Activated CD4-positive, alpha-beta T cell treated with anti-CD3 and anti-CD28 coated beads, Interleukin-2, amount 10 ng/mL, durations not matched to agents 24 days and 14 days (primary cell): ENCODE measurements around the gene NFASC. TPM values are rescaled to one million over a fixed set of nuclear protein-coding genes. Genes with fewer than 3 reads are reported as not detected.

Source experiments
- DNase-seq: peaks from one replicate; pipeline ENCODE4 v3.0.0; 2022
- H3K27ac Mint-ChIP-seq: one replicate; pipeline ENCODE4 v1.8.0; 2022; ENCODE audit warnings: mild to moderate bottlenecking, mixed read lengths
- H3K27me3 Mint-ChIP-seq: one replicate; pipeline ENCODE4 v1.8.0; 2022; ENCODE audit warnings: mixed read lengths
- H3K36me3 Mint-ChIP-seq: one replicate; pipeline ENCODE4 v1.8.0; 2022; ENCODE audit warnings: low read depth, mild to moderate bottlenecking, mixed read lengths
- H3K4me1 Mint-ChIP-seq: one replicate; pipeline ENCODE4 v1.8.0; 2021; ENCODE audit warnings: mixed read lengths
- H3K4me3 Mint-ChIP-seq: one replicate; pipeline ENCODE4 v1.8.0; 2022; ENCODE audit warnings: mild to moderate bottlenecking, moderate library complexity, mixed read lengths
- H3K9me3 Mint-ChIP-seq: one replicate; pipeline ENCODE4 v1.8.0; 2021; ENCODE audit warnings: mixed read lengths
- intact Hi-C: fragments of 100-400 bp; cut with micrococcal nuclease; formaldehyde crosslinking; loops from one replicate; pipeline ENCODE4 v1.15.1; 2023
- total RNA-seq: library from RNA; stranded (reverse); gene quantifications from 2 replicates; pipeline ENCODE4 v1.2.3, GENCODE V29; 2022

The NFASC gene
- total RNA-seq, 1 donor from 2014 or later: 0.21 TPM

DNA sequence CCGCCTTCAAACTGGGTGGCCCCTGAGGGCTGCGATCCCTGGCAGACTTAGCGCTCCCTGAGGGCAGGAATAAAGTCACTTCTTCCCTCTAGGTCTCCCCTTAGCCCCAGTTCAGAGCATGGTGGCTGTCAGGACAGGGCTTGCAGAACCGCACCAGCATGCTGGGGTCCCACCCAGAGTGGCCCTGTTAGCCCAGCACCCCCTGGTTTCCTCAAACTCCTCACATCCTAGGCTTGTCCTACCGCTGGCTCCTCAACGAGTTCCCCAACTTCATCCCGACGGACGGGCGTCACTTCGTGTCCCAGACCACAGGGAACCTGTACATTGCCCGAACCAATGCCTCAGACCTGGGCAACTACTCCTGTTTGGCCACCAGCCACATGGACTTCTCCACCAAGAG, 188.2 kb downstream of the NFASC start:
- H3K4me1 Mint-ChIP-seq: no peaks in the 10 kb centered on the region
- no peak overlapping the region for H3K27ac Mint-ChIP-seq
- H3K9me3 Mint-ChIP-seq: no peaks in the 10 kb centered on the region
- H3K36me3 Mint-ChIP-seq: no peaks in the 10 kb centered on the region
- no peak for DNase-seq
- peaks cover 1% of the 10 kb centered on the region for H3K27me3 Mint-ChIP-seq
- no peak overlapping the region for H3K4me3 Mint-ChIP-seq
- intact Hi-C loops: no loop called here

DNA sequence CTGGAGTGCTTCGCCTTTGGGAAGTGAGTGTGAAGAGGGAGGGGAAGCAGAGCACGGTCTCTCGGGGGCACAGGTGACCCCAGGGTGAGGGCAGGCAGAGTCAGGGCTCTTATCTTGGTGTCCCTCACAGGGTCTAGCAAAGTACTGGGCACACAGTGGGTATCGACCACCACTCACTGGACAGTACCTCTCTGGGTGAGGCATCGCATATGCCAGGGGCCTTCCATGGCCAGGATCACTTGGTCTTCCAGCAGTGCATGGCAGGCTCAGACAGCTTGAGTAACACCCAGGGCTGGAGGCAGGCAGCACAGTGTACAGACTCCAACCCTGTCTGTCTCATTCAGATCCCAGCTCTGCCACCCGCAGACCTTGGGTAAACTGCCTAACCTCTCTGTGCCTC, 189.0 kb downstream of the NFASC start:
- no peak overlapping the region for H3K4me3 Mint-ChIP-seq
- H3K4me1 Mint-ChIP-seq: no peaks in the 10 kb centered on the region
- H3K27me3 Mint-ChIP-seq: peaks cover 1% of the 10 kb centered on the region
- H3K9me3 Mint-ChIP-seq: no peaks in the 10 kb centered on the region
- H3K27ac Mint-ChIP-seq: no peak overlapping the region
- DNase-seq: no peak
- no peaks in the 10 kb centered on the region for H3K36me3 Mint-ChIP-seq
- intact Hi-C loops: no loop called here

DNA sequence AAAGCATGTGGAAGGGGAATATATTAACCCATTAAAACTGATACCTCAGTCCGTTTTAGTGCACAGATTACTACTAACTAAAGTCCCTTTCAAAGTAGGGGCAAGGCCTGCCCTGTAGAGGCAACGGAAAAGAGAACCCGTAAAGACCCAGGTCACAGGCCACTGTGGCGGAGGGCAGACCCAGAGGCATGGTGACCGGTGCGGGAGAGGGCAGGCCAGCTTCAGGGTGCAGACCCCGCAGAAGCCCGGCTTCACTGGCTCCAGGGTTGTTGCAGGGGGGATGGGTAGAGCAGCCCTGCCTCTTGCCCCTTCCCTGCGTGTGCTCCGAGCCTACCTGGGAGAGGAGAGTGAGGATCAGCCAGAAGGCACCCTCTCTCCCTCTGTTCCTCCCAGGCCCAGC, 190.1 kb downstream of the NFASC start:
- DNase-seq: no peak
- no peaks in the 10 kb centered on the region for H3K9me3 Mint-ChIP-seq

DNA sequence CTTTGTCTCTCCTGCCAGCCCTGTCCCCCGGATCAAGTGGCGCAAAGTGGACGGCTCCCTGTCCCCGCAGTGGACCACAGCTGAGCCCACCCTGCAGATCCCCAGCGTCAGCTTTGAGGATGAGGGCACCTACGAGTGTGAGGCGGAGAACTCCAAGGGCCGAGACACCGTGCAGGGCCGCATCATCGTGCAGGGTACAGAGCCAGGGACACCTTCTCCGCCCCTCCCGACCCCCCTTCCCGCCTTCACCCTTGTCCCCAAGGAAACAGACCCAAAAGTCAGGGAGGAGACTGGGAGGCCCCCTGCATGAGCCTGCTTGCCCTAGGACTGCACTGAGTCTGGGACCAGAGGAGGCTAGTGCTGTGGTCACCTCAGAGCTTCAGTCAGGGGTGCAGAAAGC, 190.6 kb downstream of the NFASC start:
- peaks cover 1% of the 10 kb centered on the region for H3K27me3 Mint-ChIP-seq
- H3K4me3 Mint-ChIP-seq: no peak overlapping the region
- no peak overlapping the region for H3K27ac Mint-ChIP-seq
- intact Hi-C loops: loop anchor here (1.0 kb wide), 2 partner anchors 72 to 86 kb away; no protein-coding TSS in a partner anchor
- DNase-seq: no peak
- no peaks in the 10 kb centered on the region for H3K4me1 Mint-ChIP-seq
- no peaks in the 10 kb centered on the region for H3K36me3 Mint-ChIP-seq
- H3K9me3 Mint-ChIP-seq: no peaks in the 10 kb centered on the region

More for the DNA sequence above, 190.1 kb downstream of the NFASC start:
- intact Hi-C loops: loop anchor here (1.0 kb wide), 2 partner anchors 71 to 85 kb away; no protein-coding TSS in a partner anchor
- Mint-ChIP-seq H3K4me3 (no peak overlapping the region), H3K27ac (no peak overlapping the region), H3K27me3 (peaks cover 1% of the 10 kb centered on the region), H3K4me1 (no peaks in the 10 kb centered on the region), H3K36me3 (no peaks in the 10 kb centered on the region)

GRCh38 chr1:205061665-205062069, 191.0 kb downstream of the NFASC start:
- no peaks in the 10 kb centered on the region for H3K4me1 Mint-ChIP-seq
- peaks cover 1% of the 10 kb centered on the region for H3K27me3 Mint-ChIP-seq
- DNase-seq: peak; percentile 92
- H3K36me3 Mint-ChIP-seq: no peaks in the 10 kb centered on the region
- no peak overlapping the region for H3K27ac Mint-ChIP-seq
- H3K4me3 Mint-ChIP-seq: no peak overlapping the region
- intact Hi-C loops: loop anchor here (1.0 kb wide), 2 partner anchors 72 to 86 kb away; no protein-coding TSS in a partner anchor
- no peaks in the 10 kb centered on the region for H3K9me3 Mint-ChIP-seq

DNA sequence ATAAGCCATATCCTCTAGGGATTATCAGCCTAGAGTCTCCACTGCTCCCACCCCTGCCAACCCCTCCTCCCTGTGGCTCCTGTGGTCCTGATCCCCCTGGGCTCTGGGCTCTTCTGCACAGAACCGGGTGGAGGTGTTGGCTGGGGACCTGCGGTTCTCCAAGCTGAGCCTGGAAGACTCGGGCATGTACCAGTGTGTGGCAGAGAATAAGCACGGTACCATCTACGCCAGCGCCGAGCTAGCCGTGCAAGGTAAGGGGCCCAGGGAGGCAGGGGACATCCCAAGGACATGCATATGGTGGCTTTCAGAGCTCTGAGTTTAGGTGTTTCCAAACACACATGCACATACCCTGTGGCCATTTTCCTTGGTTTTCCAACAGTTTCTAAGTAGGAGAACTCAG, 191.7 kb downstream of the NFASC start:
- H3K4me3 Mint-ChIP-seq: no peak overlapping the region
- no peaks in the 10 kb centered on the region for H3K9me3 Mint-ChIP-seq
- H3K36me3 Mint-ChIP-seq: no peaks in the 10 kb centered on the region
- H3K27ac Mint-ChIP-seq: no peak overlapping the region
- intact Hi-C loops: no loop called here
- peaks cover 1% of the 10 kb centered on the region for H3K27me3 Mint-ChIP-seq
- H3K4me1 Mint-ChIP-seq: no peaks in the 10 kb centered on the region
- DNase-seq: no peak

DNA sequence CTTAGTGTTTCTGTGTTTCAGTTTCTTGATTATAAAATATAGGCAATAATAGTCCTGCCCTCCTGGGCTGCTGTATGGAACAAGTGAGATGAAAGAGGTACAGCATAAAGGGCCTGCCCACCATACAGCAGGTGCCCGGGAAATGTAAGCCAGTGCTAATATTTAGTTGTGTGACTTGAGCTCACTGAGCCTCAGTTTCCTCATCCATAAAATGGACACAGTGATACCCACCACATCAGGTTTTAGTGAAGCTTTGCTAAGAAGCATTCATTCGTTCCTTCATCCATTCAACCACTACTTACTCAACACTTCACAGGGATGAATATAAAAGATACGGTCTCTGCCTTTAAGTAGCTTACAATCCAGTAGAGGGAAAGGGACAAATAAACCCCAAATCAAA, 192.2 kb downstream of the NFASC start:
- intact Hi-C loops: no loop called here
- Mint-ChIP-seq H3K4me3 (no peak overlapping the region), H3K4me1 (no peaks in the 10 kb centered on the region), H3K27ac (no peak overlapping the region), H3K36me3 (no peaks in the 10 kb centered on the region), H3K9me3 (no peaks in the 10 kb centered on the region), H3K27me3 (peaks cover 1% of the 10 kb centered on the region)
- DNase-seq: no peak

- peaks cover 1% of the 10 kb centered on the region for H3K27me3 Mint-ChIP-seq
- no peak overlapping the region for H3K27ac Mint-ChIP-seq
- intact Hi-C loops: no loop called here
These were observed 193.6 kb downstream of the NFASC start for GRCh38 chr1:205064301-205064700.

GRCh38 chr1:205064741-205065316, 194.2 kb downstream of the NFASC start:
- DNase-seq: no peak
- Mint-ChIP-seq H3K4me1 (no peaks in the 10 kb centered on the region), H3K27me3 (peaks cover 1% of the 10 kb centered on the region), H3K9me3 (no peaks in the 10 kb centered on the region), H3K36me3 (no peaks in the 10 kb centered on the region), H3K27ac (no peak overlapping the region), H3K4me3 (no peak overlapping the region)
- intact Hi-C loops: no loop called here

More at GRCh38 chr1:205064301-205064700, 193.6 kb downstream of the NFASC start:
- no peak overlapping the region for H3K4me3 Mint-ChIP-seq
- no peak for DNase-seq
- H3K4me1 Mint-ChIP-seq: no peaks in the 10 kb centered on the region
- H3K9me3 Mint-ChIP-seq: no peaks in the 10 kb centered on the region
- no peaks in the 10 kb centered on the region for H3K36me3 Mint-ChIP-seq

DNA sequence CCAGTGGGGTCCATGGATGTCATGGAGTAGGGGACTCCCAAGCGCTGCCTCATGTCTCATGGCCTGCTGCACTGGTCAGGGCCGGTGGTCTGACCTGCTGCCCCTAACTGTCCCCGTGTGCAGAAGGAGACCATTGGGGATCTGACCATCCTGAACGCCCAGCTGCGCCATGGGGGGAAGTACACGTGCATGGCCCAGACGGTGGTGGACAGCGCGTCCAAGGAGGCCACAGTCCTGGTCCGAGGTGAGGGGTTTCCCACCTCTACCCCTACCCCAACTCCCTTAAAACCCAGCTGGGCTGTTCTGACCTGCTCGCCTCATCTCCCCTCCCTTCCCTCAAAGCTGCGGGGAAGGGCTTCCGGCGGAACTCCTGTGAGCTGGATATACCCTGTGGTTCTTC, 195.0 kb downstream of the NFASC start:
- H3K27me3 Mint-ChIP-seq: peaks cover 1% of the 10 kb centered on the region
- intact Hi-C loops: no loop called here
- no peak overlapping the region for H3K4me3 Mint-ChIP-seq
- H3K36me3 Mint-ChIP-seq: no peaks in the 10 kb centered on the region
- no peaks in the 10 kb centered on the region for H3K9me3 Mint-ChIP-seq
- DNase-seq: no peak
- H3K4me1 Mint-ChIP-seq: no peaks in the 10 kb centered on the region
- H3K27ac Mint-ChIP-seq: no peak overlapping the region

- H3K9me3 Mint-ChIP-seq: no peaks in the 10 kb centered on the region
- H3K36me3 Mint-ChIP-seq: no peaks in the 10 kb centered on the region
- peaks cover 1% of the 10 kb centered on the region for H3K27me3 Mint-ChIP-seq
- no peaks in the 10 kb centered on the region for H3K4me1 Mint-ChIP-seq
- H3K27ac Mint-ChIP-seq: no peak overlapping the region
- no peak overlapping the region for H3K4me3 Mint-ChIP-seq
- intact Hi-C loops: no loop called here
- DNase-seq: no peak
These were observed 195.6 kb downstream of the NFASC start for GRCh38 chr1:205066141-205066818.

- intact Hi-C loops: no loop called here
- no peak overlapping the region for H3K4me3 Mint-ChIP-seq
- no peak for DNase-seq
- no peak overlapping the region for H3K27ac Mint-ChIP-seq
- H3K9me3 Mint-ChIP-seq: no peaks in the 10 kb centered on the region
- no peaks in the 10 kb centered on the region for H3K4me1 Mint-ChIP-seq
- H3K36me3 Mint-ChIP-seq: no peaks in the 10 kb centered on the region
- peaks cover 1% of the 10 kb centered on the region for H3K27me3 Mint-ChIP-seq
These were observed 196.4 kb downstream of the NFASC start for GRCh38 chr1:205067031-205067430.

GRCh38 chr1:205068001-205068400, 197.3 kb downstream of the NFASC start:
- Mint-ChIP-seq H3K4me1 (no peaks in the 10 kb centered on the region), H3K27ac (no peak overlapping the region), H3K4me3 (no peak overlapping the region), H3K9me3 (no peaks in the 10 kb centered on the region), H3K36me3 (no peaks in the 10 kb centered on the region), H3K27me3 (peaks cover under 1% of the 10 kb centered on the region)
- intact Hi-C loops: no loop called here
- no peak for DNase-seq

DNA sequence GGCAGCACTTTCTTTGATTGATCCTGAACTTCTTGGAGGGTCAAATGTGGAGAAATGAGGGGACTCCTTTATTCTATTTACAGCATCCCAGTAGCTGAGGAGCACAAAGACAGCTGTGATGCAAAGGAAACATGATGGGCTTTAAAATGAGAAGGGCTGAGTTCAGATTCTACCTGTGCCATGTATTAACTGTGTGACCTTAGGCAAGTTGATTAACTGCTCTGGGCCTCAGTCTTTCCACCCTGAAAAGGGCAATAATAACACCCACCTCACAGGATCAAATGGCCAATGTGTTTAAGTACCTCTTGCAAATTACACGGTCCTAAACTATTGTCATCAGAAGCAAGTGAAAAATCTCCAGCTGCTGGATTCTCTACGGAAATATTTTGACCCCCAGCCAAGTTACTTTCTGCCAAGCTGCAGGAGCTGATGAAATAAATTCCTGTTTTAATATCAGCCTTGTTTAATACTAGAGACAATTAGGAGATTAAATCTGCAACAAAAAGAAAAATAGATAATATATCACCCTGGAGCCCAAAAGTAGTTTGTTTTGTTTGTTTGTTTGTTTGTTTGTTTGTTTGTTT, 197.9 kb downstream of the NFASC start:
- DNase-seq: no peak
- no peaks in the 10 kb centered on the region for H3K4me1 Mint-ChIP-seq
- H3K9me3 Mint-ChIP-seq: no peaks in the 10 kb centered on the region
- intact Hi-C loops: no loop called here
- no peaks in the 10 kb centered on the region for H3K27me3 Mint-ChIP-seq
- H3K27ac Mint-ChIP-seq: no peak overlapping the region
- H3K36me3 Mint-ChIP-seq: no peaks in the 10 kb centered on the region
- no peak overlapping the region for H3K4me3 Mint-ChIP-seq
